Spleen (tissue), 11 donors: Measurements from ENCODE around the gene CENPC. TPM values are rescaled to one million over a fixed set of nuclear protein-coding genes. Genes with fewer than 3 reads are reported as not detected.
A peak's percentile ranks its signal among the peaks of the same experiment; 100 is the strongest.

ENCODE experiments used
- DNase-seq: peaks from one replicate; pipeline ENCODE4 v3.0.0-alpha.2; 2020
- H3K27ac ChIP-seq, 8 donors: fragments of 200-600 bp; sonication (generic) in 7 of 8; 1 replicate in 4 of 8; 2 replicates in 4 of 8; pipeline versions ENCODE4 v1.5.0 to v1.8.0; 2016 to 2021; ENCODE audit warnings: inconsistent platforms in 4 of 8, mild to moderate bottlenecking in 4 of 8, moderate library complexity in 1 of 8
- H3K27me3 ChIP-seq, 7 donors: fragments of 200-600 bp; sonication (generic) in 6 of 7; replicated peaks in 1 of 7; 1 replicate in 4 of 7; 2 replicates in 3 of 7; pipeline versions ENCODE4 v1.5.0 to v1.8.0; 2016 to 2021; ENCODE audit warnings: inconsistent platforms in 3 of 7, mild to moderate bottlenecking in 1 of 7
- H3K36me3 ChIP-seq, 6 donors: fragments of 200-600 bp; sonication (generic) in 5 of 6; 1 replicate in 4 of 6; 2 replicates in 2 of 6; pipeline versions ENCODE4 v1.5.0 to v1.8.0; 2016 to 2021; ENCODE audit warnings: inconsistent platforms in 2 of 6
- H3K4me1 ChIP-seq, 6 donors: fragments of 200-600 bp; sonication (generic) in 5 of 6; 1 replicate in 3 of 6; 2 replicates in 3 of 6; pipeline versions ENCODE4 v1.5.0 to v1.8.0; 2016 to 2021; ENCODE audit warnings: inconsistent platforms in 3 of 6
- H3K4me3 ChIP-seq, 8 donors: fragments of 200-600 bp; sonication (generic) in 7 of 8; 1 replicate in 4 of 8; 2 replicates in 4 of 8; pipeline versions ENCODE4 v1.5.0 to v1.8.0; 2016 to 2021; ENCODE audit warnings: inconsistent platforms in 4 of 8, mild to moderate bottlenecking in 4 of 8, moderate library complexity in 2 of 8
- H3K9me3 ChIP-seq, 8 donors: fragments of 200-600 bp; sonication (generic) in 7 of 8; 1 replicate in 4 of 8; 2 replicates in 4 of 8; pipeline versions ENCODE4 v1.5.0 to v1.8.0; 2016 to 2021; ENCODE audit warnings: inconsistent platforms in 4 of 8
- POLR2A ChIP-seq, 3 donors: fragments of 450-650 bp; IDR thresholded peaks; one replicate each; pipeline ENCODE4 v1.5.1; 2017; ENCODE audit warnings: antibody characterized with exemption in 3 of 3, mild to moderate bottlenecking in 1 of 3
- POLR2AphosphoS5 ChIP-seq, 3 donors: sonication (generic); formaldehyde crosslinking; IDR thresholded peaks; one replicate each; pipeline ENCODE4 v1.5.1; 2017; ENCODE audit warnings: antibody characterized with exemption in 3 of 3
- WGBS, 5 donors: extraction: QIAGEN DNeasy Blood & Tissue Kit in 3 of 5; methylation state at CpG; one replicate each; pipeline versions ENCODE4 v1.1.5 to v1.1.7; 2013 to 2018; 5-methylcytosine and 5-hydroxymethylcytosine counted together
- intact Hi-C: fragments of 100-400 bp; cut with DNase I; formaldehyde crosslinking; loops from one replicate; pipeline ENCODE4 v1.15.0; 2023; ENCODE audit warnings: low total_unique reads
- polyA plus RNA-seq, 3 donors: library from polyadenylated mRNA; stranded (reverse); fragments of 200-250 nt; gene quantifications; one replicate each; pipeline ENCODE4 v1.2.1, GENCODE V29; 2013
- total RNA-seq, 7 donors: library from RNA; depleted of rRNA in 3 of 7; stranded (reverse); fragments of >200 nt in 3 of 7; fragmentation: NEBNext Ultra II Directional in 4 of 7; extraction: Animal tissue kit (Norgen Biotek cat#: 25700) in 4 of 7; gene quantifications; one replicate each; pipeline versions ENCODE4 v1.1.0 to v1.2.1, GENCODE V29; 2016 to 2021
- TF ChIP-seq, protein P1 (sequence below), 11 experiments: fragments of 200-600 bp in 7 of 11; fragments of 450-650 bp in 4 of 11; sonication (generic) in 4 of 11; IDR thresholded peaks in 8 of 11; conservative IDR thresholded peaks in 3 of 11; 1 replicate in 7 of 11; 2 replicates in 4 of 11; pipeline versions ENCODE4 v1.4.0 to v1.8.0; 2016 to 2021; ENCODE audit warnings: antibody characterized with exemption in 11 of 11, inconsistent platforms in 4 of 11, mild to moderate bottlenecking in 1 of 11
- donor health status: healthy with polysubstance abuse.
- donor health status: DM: no; HTN: no; CAD: no; lungs with moderate emphysema.
- donor health status: DM: no; HTN: no; CAD: no.
- donor health status: Bipolar disorder and iron deficiency.
- donor health status: healthy.
- donor health status: DM: no; HTN: no; CAD: no.
- donor health status: DM: yes; HTN: yes; CAD: no.

CENPC gene
- total and polyA plus RNA-seq, 10 donors = 5.4 to 60.2 (median 42.5) TPM

DNA sequence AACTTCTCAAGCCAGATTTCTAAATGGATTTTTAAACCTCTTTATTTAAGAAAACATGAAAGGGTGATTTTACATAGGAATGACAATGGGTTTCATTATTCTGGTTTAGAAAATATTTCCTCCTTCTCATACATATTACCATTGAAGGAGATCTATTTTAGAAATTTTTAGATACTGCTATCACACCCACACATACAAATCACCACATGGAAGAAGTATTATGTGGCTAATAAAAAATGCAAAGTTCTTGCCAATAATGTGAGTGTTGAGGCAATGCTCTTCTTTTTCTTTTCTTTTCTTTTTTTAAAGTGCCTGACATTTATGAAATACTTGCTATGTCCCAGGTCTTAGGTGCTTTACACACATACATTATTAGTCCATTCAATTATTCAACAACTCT is 20.0 kb upstream of the CENPC start:
- H3K27ac ChIP-seq = no peak overlapping the region
- intact Hi-C loops = no loop called here
- TF ChIP-seq POLR2A (IDR thresholded peaks at IDR 0.05) = no peak
- TF ChIP-seq, protein P1, sequence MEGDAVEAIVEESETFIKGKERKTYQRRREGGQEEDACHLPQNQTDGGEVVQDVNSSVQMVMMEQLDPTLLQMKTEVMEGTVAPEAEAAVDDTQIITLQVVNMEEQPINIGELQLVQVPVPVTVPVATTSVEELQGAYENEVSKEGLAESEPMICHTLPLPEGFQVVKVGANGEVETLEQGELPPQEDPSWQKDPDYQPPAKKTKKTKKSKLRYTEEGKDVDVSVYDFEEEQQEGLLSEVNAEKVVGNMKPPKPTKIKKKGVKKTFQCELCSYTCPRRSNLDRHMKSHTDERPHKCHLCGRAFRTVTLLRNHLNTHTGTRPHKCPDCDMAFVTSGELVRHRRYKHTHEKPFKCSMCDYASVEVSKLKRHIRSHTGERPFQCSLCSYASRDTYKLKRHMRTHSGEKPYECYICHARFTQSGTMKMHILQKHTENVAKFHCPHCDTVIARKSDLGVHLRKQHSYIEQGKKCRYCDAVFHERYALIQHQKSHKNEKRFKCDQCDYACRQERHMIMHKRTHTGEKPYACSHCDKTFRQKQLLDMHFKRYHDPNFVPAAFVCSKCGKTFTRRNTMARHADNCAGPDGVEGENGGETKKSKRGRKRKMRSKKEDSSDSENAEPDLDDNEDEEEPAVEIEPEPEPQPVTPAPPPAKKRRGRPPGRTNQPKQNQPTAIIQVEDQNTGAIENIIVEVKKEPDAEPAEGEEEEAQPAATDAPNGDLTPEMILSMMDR (IDR thresholded peaks at IDR 0.05 in 8 of 11, conservative IDR thresholded peaks at IDR 0.05 in 3 of 11) = no peak
- TF ChIP-seq POLR2AphosphoS5 (IDR thresholded peaks at IDR 0.05) = no peak
- no peak for DNase-seq
- H3K4me1 ChIP-seq = peaks cover 0 to 46% (median 0%) of the 10 kb centered on the region in 6 donors
- no peaks in the 10 kb centered on the region for H3K36me3 ChIP-seq
- H3K27me3 ChIP-seq = no peaks in the 10 kb centered on the region
- H3K9me3 ChIP-seq = no peaks in the 10 kb centered on the region
- no peak overlapping the region for H3K4me3 ChIP-seq

DNA sequence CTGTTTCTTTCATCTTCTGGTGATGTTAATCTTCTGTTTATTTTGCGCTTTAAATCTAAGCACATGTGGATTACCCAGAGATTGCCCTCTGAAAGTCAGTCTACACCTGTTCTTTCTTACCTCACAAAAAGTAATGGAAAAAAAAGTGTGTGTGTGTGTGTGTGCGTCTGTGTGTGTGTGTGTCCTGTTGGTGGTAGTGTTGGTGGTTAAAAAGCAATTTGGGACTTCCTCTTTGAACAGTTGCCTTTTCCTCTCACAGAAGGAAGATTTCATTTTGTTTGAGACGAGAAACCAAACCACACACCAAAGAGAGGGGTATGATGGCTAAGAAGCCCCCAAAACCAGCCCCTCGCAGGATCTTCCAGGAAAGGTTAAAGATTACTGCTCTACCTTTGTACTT is 13.2 kb upstream of the CENPC start, which contains the start of gene STAP1:
Gene STAP1 (plus strand): TSS at position 235 of the 400 bp plus-strand sequence. CDS start 83 bp downstream, at position 318.
- TF ChIP-seq, protein P1 (IDR thresholded peaks at IDR 0.05 in 8 of 11, conservative IDR thresholded peaks at IDR 0.05 in 3 of 11) = no peak
- TF ChIP-seq POLR2A (IDR thresholded peaks at IDR 0.05) = peak in 2 of 3 donors; percentile 76 to 80
- TF ChIP-seq POLR2AphosphoS5 (IDR thresholded peaks at IDR 0.05) = peak in 1 of 3 donors; percentile 92
- Histone ChIP-seq H3K4me1 (peaks cover 0 to 60% (median 3%) of the 10 kb centered on the region in 6 donors), H3K27me3 (no peaks in the 10 kb centered on the region), H3K4me3 (peak within 1 kb of the TSS; percentile 9 to 64 (median 28)), H3K27ac (peak within 1 kb of the TSS; percentile 8 to 81 (median 71)), H3K36me3 (no peaks in the 10 kb centered on the region), H3K9me3 (no peaks in the 10 kb centered on the region)
- intact Hi-C loops = loop anchor here (10.0 kb wide), 1 partner anchor 136 kb away; no protein-coding TSS in a partner anchor
- WGBS, 5 donors = 22 to 40% (median 32%) methylated on average over 4 of the region's 4 CpGs
- DNase-seq = no peak

DNA sequence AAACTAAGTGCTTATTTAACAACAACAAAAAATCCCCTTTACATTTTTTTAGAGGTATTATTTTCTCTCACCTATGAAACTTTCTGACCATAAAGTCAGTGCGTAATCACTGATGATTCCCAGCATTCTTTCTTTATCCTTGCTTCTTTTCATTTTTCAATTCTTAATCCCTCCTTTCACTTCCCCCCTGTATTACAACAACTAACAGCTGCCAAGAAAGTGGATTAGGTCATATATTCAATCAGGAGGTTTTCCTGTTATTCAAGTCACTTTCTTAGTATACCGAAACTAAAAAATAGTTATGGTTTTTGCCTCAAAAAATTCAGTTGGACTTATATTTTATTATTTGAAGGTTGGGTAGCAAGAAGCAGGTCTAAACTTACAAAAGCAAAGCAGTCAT is 11.1 kb upstream of the CENPC start:
- Histone ChIP-seq H3K9me3 (no peaks in the 10 kb centered on the region), H3K4me1 (peaks cover 0 to 71% (median 3%) of the 10 kb centered on the region in 6 donors), H3K4me3 (no peak overlapping the region), H3K27me3 (no peaks in the 10 kb centered on the region), H3K36me3 (no peaks in the 10 kb centered on the region), H3K27ac (peak overlapping the region in 2 of 8 donors; percentile 36 to 50)
- WGBS, 5 donors = 44 to 53% (median 46%) methylated on average over 2 of the region's 2 CpGs
- TF ChIP-seq POLR2A (IDR thresholded peaks at IDR 0.05) (no peak), POLR2AphosphoS5 (IDR thresholded peaks at IDR 0.05) (no peak)
- TF ChIP-seq, protein P1 (IDR thresholded peaks at IDR 0.05 in 8 of 11, conservative IDR thresholded peaks at IDR 0.05 in 3 of 11) = no peak
- DNase-seq = no peak
- intact Hi-C loops = loop anchor here (10.0 kb wide), 1 partner anchor 138 kb away; no protein-coding TSS in a partner anchor

DNA sequence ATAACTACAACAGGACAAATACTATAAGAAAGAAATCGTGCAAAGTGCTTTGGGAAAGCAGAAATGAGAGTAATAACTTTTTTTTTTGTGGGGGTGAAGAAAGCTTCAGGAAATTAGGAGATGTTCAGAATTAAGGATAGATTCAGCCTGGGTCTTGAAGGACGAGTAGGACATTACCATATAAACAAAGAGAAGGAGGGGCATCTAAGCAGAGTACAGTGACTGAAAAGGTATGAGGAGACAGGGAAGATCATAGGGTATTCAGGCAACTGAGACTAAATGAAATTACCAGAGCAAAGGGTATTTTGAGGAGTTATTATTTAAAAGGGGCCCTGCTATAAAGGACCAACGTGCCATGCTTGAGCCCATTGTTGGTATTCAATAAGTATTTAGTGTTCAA is 10.1 kb upstream of the CENPC start:
- Histone ChIP-seq H3K36me3 (no peaks in the 10 kb centered on the region), H3K9me3 (no peaks in the 10 kb centered on the region), H3K4me3 (no peak overlapping the region), H3K27ac (no peak overlapping the region), H3K4me1 (peaks cover 0 to 69% (median 3%) of the 10 kb centered on the region in 6 donors), H3K27me3 (no peaks in the 10 kb centered on the region)
- TF ChIP-seq, protein P1 (IDR thresholded peaks at IDR 0.05 in 8 of 11, conservative IDR thresholded peaks at IDR 0.05 in 3 of 11) = no peak
- TF ChIP-seq POLR2AphosphoS5 (IDR thresholded peaks at IDR 0.05) (no peak), POLR2A (IDR thresholded peaks at IDR 0.05) (no peak)
- intact Hi-C loops = loop anchor here (10.0 kb wide), 1 partner anchor 139 kb away; no protein-coding TSS in a partner anchor
- WGBS, 5 donors = 65 to 75% (median 72%) methylated on average over 3 of the region's 3 CpGs
- DNase-seq = no peak
